ENCODE measurements around the gene MYCN.
"Not testable (repeated sequence)": the region's sequence is repeated elsewhere in the genome, so short reads cannot be mapped to it uniquely, and the experiment has no call there.

The MYCN gene

GRCh38 chr2:15907461-15908324, 32.7 kb upstream of the MYCN start:
- in situ Hi-C loops (cut with MboI; ENCODE audit: low sequenced_read_pairs), result no loop called here

- in situ Hi-C loops (cut with MboI; ENCODE audit: low sequenced_read_pairs), result no loop called here
These were observed 32.0 kb upstream of the MYCN start for GRCh38 chr2:15908371-15908770.

- in situ Hi-C loops (cut with MboI; ENCODE audit: low sequenced_read_pairs), result no loop called here
These were observed 31.2 kb upstream of the MYCN start for GRCh38 chr2:15909157-15909556.

GRCh38 chr2:15909736-15910135, 30.6 kb upstream of the MYCN start:
- in situ Hi-C loops (cut with MboI; ENCODE audit: low sequenced_read_pairs), result no loop called here

GRCh38 chr2:15911270-15911669, 29.1 kb upstream of the MYCN start:
- in situ Hi-C loops (cut with MboI; ENCODE audit: low sequenced_read_pairs), result not testable (repeated sequence)

GRCh38 chr2:15911686-15912085, 28.7 kb upstream of the MYCN start:
- in situ Hi-C loops (cut with MboI; ENCODE audit: low sequenced_read_pairs), result no loop called here

- in situ Hi-C loops (cut with MboI; ENCODE audit: low sequenced_read_pairs), result no loop called here
These were observed 28.1 kb upstream of the MYCN start for GRCh38 chr2:15912203-15912602.

GRCh38 chr2:15913146-15913545, 27.2 kb upstream of the MYCN start:
- in situ Hi-C loops (cut with MboI; ENCODE audit: low sequenced_read_pairs), result no loop called here

GRCh38 chr2:15914596-15915385, 25.6 kb upstream of the MYCN start:
- in situ Hi-C loops (cut with MboI; ENCODE audit: low sequenced_read_pairs), result no loop called here

- in situ Hi-C loops (cut with MboI; ENCODE audit: low sequenced_read_pairs), result not testable (repeated sequence)
These were observed 24.8 kb upstream of the MYCN start for GRCh38 chr2:15915546-15915945.

GRCh38 chr2:15916336-15916735, 24.0 kb upstream of the MYCN start:
- in situ Hi-C loops (cut with MboI; ENCODE audit: low sequenced_read_pairs), result no loop called here

- in situ Hi-C loops (cut with MboI; ENCODE audit: low sequenced_read_pairs), result no loop called here
These were observed 21.5 kb upstream of the MYCN start for GRCh38 chr2:15918761-15919356.

GRCh38 chr2:15919716-15920434, 20.5 kb upstream of the MYCN start:
- in situ Hi-C loops (cut with MboI; ENCODE audit: low sequenced_read_pairs), result no loop called here

- in situ Hi-C loops (cut with MboI; ENCODE audit: low sequenced_read_pairs), result no loop called here
These were observed 19.7 kb upstream of the MYCN start for GRCh38 chr2:15920696-15921095.

- in situ Hi-C loops (cut with MboI; ENCODE audit: low sequenced_read_pairs), result no loop called here
These were observed 16.8 kb upstream of the MYCN start for GRCh38 chr2:15923597-15923996.

GRCh38 chr2:15925819-15926218, 14.5 kb upstream of the MYCN start:
- in situ Hi-C loops (cut with MboI; ENCODE audit: low sequenced_read_pairs), result no loop called here

- in situ Hi-C loops (cut with MboI; ENCODE audit: low sequenced_read_pairs), result no loop called here
These were observed 14.1 kb upstream of the MYCN start for GRCh38 chr2:15926252-15926651.

- in situ Hi-C loops (cut with MboI; ENCODE audit: low sequenced_read_pairs), result no loop called here
These were observed 12.7 kb upstream of the MYCN start for GRCh38 chr2:15927551-15928218.

GRCh38 chr2:15929008-15929407, 11.3 kb upstream of the MYCN start:
- in situ Hi-C loops (cut with MboI; ENCODE audit: low sequenced_read_pairs), result not testable (repeated sequence)

- in situ Hi-C loops (cut with MboI; ENCODE audit: low sequenced_read_pairs), result no loop called here
These were observed 10.5 kb upstream of the MYCN start for GRCh38 chr2:15929861-15930260.
